Spleen (tissue), 7 donors: Measurements from ENCODE around the gene LYPD1.

Experiments
- CTCF ChIP-seq, 11 experiments: fragments of 200-600 bp in 7 of 11; fragments of 450-650 bp in 4 of 11; sonication (generic) in 4 of 11; IDR thresholded peaks in 8 of 11; conservative IDR thresholded peaks in 3 of 11; 1 replicate in 7 of 11; 2 replicates in 4 of 11; pipeline versions ENCODE4 v1.4.0 to v1.8.0; 2016 to 2021; ENCODE audit warnings: antibody characterized with exemption in 11 of 11, inconsistent platforms in 4 of 11, mild to moderate bottlenecking in 1 of 11
- POLR2AphosphoS5 ChIP-seq, 3 donors: sonication (generic); formaldehyde crosslinking; IDR thresholded peaks; one replicate each; pipeline ENCODE4 v1.5.1; 2017; ENCODE audit warnings: antibody characterized with exemption in 3 of 3
- donor health status: DM: no; HTN: no; CAD: no; lungs with moderate emphysema.
- donor health status: DM: no; HTN: no; CAD: no.
- donor health status: DM: no; HTN: no; CAD: no.

GRCh38 chr2:132620115-132620514, 49.9 kb downstream of the LYPD1 start:
- TF ChIP-seq CTCF (IDR thresholded peaks at IDR 0.05 in 8 of 11, conservative IDR thresholded peaks at IDR 0.05 in 3 of 11), result no peak
- no peak for TF ChIP-seq POLR2AphosphoS5 (IDR thresholded peaks at IDR 0.05)
